IPS DF 4.7 (cell line): ENCODE results near the gene TRNAU1AP.

ENCODE experiments used
- DNase-seq: peaks from one replicate; pipeline ENCODE4 v3.0.0-alpha.2; 2013; ENCODE audit warnings: low spot score; ENCODE audit errors: extremely low read depth

The TRNAU1AP gene

DNA sequence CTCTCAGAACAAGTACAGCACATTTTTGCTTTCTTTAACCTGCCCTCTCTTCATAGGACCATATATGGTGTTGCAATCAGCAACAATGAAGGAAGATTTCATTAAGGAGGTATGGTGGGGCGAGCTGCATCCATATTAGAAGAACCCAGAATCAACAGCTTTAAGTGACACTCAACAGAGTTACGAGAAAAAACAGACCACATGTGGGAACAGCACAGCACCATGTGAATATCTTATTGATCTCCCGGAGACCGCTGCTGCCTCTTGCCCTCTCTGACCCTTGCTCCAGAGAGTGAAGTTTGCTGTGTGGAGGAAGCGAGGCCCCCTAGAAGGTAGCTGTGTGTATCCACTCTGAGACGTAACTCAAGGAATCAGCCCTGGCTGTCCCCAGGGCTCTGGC, 52.1 kb downstream of the TRNAU1AP start:
- no peak for DNase-seq

DNA sequence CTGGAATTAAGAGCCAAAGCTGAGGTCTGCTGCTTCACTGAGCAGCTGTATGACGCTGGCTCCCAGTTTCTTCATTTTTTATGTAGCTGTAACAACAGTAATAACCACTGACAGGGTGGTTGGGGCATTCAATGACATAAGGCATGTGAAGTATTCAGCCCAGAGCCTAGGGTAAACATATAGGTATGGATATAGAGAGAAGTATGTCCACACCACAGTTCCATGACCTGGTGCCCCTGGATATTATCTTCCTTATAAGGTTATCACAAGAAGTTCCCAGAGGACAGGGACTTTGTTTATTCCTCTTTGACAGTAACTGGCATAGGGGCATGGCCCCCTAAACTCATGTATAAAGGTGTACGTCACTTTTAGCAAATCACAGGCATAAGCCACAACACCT, 53.9 kb downstream of the TRNAU1AP start:
- DNase-seq, result no peak

DNA sequence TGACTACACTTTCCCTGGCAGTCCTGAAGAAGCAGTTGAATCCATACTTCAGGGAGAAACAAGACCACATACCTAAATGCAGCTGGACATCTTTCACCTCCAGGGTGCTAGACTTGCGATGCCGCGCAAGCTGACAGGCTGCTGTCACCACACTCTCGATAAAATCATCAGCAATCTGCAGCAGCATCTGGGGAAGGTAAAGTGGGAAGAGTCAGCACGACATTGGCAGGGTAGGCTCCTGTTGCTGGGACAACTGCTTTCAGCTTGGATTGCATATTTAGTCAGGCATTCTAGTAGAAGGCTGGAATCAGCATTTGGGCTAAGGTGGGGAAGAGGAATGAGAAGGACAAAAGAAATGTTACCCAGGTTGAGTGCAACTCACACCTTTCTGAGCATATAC, 60.3 kb downstream of the TRNAU1AP start:
- no peak for DNase-seq
